Breast epithelium (tissue), 4 donors: Measurements from ENCODE around the gene ZHX3. TPM values are rescaled to one million over a fixed set of nuclear protein-coding genes. Genes with fewer than 3 reads are reported as not detected.
A peak's percentile ranks its signal among the peaks of the same experiment; 100 is the strongest.
"Not testable (repeated sequence)": the region's sequence is repeated elsewhere in the genome, so short reads cannot be mapped to it uniquely, and the experiment has no call there.

Source experiments
- DNase-seq, 2 donors: peaks; one replicate each; pipeline ENCODE4 v3.0.0-alpha.2; 2019; ENCODE audit warnings: low spot score in 2 of 2
- H3K27ac ChIP-seq, 2 donors: fragments of 200-600 bp; sonication (generic) in 1 of 2; one replicate each; pipeline ENCODE4 v1.5.1; 2016 to 2019; ENCODE audit warnings: mild to moderate bottlenecking in 1 of 2
- H3K27me3 ChIP-seq, 2 donors: fragments of 200-600 bp; sonication (generic) in 1 of 2; one replicate each; pipeline versions ENCODE4 v1.5.1 to v1.6.0; 2017 to 2019; ENCODE audit warnings: control low read depth in 1 of 2, mild to moderate bottlenecking in 1 of 2
- H3K36me3 ChIP-seq: fragments of 200-600 bp; one replicate; pipeline ENCODE4 v1.5.1; 2019
- H3K4me1 ChIP-seq, 2 donors: fragments of 200-600 bp; sonication (generic); one replicate each; pipeline ENCODE4 v1.5.1; 2016 to 2019; ENCODE audit warnings: control low read depth in 1 of 2
- H3K4me3 ChIP-seq, 3 donors: fragments of 200-600 bp; sonication (generic); 1 replicate in 2 of 3; 2 replicates in 1 of 3; pipeline ENCODE4 v1.5.1; 2016 to 2019; ENCODE audit warnings: mild to moderate bottlenecking in 3 of 3, moderate library complexity in 2 of 3
- H3K9me3 ChIP-seq, 2 donors: fragments of 200-600 bp; sonication (generic) in 1 of 2; one replicate each; pipeline ENCODE4 v1.5.1; 2016 to 2019; ENCODE audit warnings: control low read depth in 1 of 2
- CTCF ChIP-seq, 3 donors: fragments of 450-650 bp; IDR thresholded peaks; one replicate each; pipeline ENCODE4 v1.5.1; 2016 to 2017; ENCODE audit warnings: antibody characterized with exemption in 3 of 3, mild to moderate bottlenecking in 3 of 3, moderate library complexity in 3 of 3
- POLR2A ChIP-seq: fragments of 450-650 bp; IDR thresholded peaks from one replicate; pipeline ENCODE4 v1.6.1; 2016; ENCODE audit warnings: antibody characterized with exemption, mild to moderate bottlenecking, moderate library complexity
- POLR2AphosphoS5 ChIP-seq, 3 donors: sonication (generic); formaldehyde crosslinking; IDR thresholded peaks; one replicate each; pipeline ENCODE4 v1.6.1; 2017; ENCODE audit warnings: antibody characterized with exemption in 3 of 3
- intact Hi-C: fragments of 100-400 bp; cut with DNase I; formaldehyde crosslinking; loops from one replicate; pipeline ENCODE4 v1.15.1; 2023; ENCODE audit warnings: low total_unique reads
- total RNA-seq, 3 donors: library from RNA; depleted of rRNA; stranded (reverse); fragments of >200 nt; gene quantifications; one replicate each; pipeline ENCODE4 v1.1.0, GENCODE V29; 2016

The ZHX3 gene
- total RNA-seq, 3 donors from 2014 or later: 34.4 to 35.7 (median 34.6) TPM

GRCh38 chr20:41135888-41136679, 181.4 kb downstream of the ZHX3 start:
- no peaks in the 10 kb centered on the region for H3K36me3 ChIP-seq
- TF ChIP-seq POLR2A: no peak
- TF ChIP-seq CTCF (IDR thresholded peaks at IDR 0.05): no peak
- no peak for TF ChIP-seq POLR2AphosphoS5 (IDR thresholded peaks at IDR 0.05)
- no peak for DNase-seq
- peak overlapping the region; percentile 94 to 98 for H3K27ac ChIP-seq
- no peaks in the 10 kb centered on the region for H3K9me3 ChIP-seq
- H3K4me3 ChIP-seq: peak overlapping the region; percentile 80 to 91 (median 86)
- peaks cover 12 to 14% of the 10 kb centered on the region in 2 donors for H3K4me1 ChIP-seq
- H3K27me3 ChIP-seq: no peaks in the 10 kb centered on the region
- intact Hi-C loops: no loop called here

- no peak overlapping the region for H3K4me3 ChIP-seq
- H3K9me3 ChIP-seq: no peaks in the 10 kb centered on the region
- H3K27ac ChIP-seq: peak overlapping the region; percentile 1 to 54
- no peaks in the 10 kb centered on the region for H3K36me3 ChIP-seq
- DNase-seq: peak in 1 of 2 donors; percentile 41
- intact Hi-C loops: no loop called here
- peaks cover 6 to 10% of the 10 kb centered on the region in 2 donors for H3K4me1 ChIP-seq
- H3K27me3 ChIP-seq: no peaks in the 10 kb centered on the region
- no peak for TF ChIP-seq POLR2AphosphoS5 (IDR thresholded peaks at IDR 0.05)
- no peak for TF ChIP-seq POLR2A
- peak; percentile 37 to 70 (median 58) for TF ChIP-seq CTCF (IDR thresholded peaks at IDR 0.05)
Measured at GRCh38 chr20:41135187-41135887, 182.2 kb downstream of the ZHX3 start.

DNA sequence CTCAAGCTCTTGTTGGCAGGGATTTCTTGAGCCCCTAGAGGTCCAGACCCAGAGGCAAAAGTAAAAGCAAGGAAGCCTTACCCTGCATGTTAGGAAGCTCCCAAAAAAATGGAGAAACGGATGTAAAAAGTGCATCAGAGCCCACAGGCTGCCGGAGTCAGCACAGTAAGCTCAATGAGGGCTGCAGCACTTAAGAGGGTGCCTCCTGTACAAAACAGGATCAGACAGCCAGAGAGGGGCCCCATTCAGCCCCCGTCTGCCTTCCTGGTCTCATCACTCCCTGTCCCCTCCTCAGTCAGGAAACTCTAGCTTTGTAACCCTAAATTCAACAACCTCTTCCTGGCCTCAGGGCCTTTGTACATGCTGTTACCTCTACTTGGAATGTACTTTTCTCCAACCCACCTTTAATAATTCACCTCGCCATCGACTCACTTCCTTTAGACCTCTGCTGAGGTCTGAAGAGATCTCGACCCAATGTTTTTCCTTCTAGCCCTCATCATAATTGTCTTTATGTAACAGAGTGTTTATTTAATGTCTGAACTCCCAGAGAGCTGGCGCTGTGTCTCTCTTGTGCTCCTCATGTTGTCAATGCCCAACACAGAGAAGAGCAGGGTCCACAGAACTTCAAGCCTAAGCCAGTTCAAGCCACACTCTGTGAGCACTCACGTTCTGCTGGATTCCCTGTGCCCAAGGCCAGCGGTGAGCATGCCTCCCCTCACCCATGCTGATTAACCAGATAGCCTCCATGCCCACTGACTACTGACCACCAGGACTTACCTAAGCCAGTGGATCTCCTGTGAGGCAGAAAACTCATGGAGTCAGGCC, 183.0 kb downstream of the ZHX3 start:
- H3K9me3 ChIP-seq: no peaks in the 10 kb centered on the region
- no peaks in the 10 kb centered on the region for H3K36me3 ChIP-seq
- TF ChIP-seq POLR2A (no peak), CTCF (IDR thresholded peaks at IDR 0.05) (no peak), POLR2AphosphoS5 (IDR thresholded peaks at IDR 0.05) (no peak)
- peak overlapping the region; percentile 1 to 54 for H3K27ac ChIP-seq
- H3K4me3 ChIP-seq: no peak overlapping the region
- intact Hi-C loops: no loop called here
- peaks cover 2 to 3% of the 10 kb centered on the region in 2 donors for H3K4me1 ChIP-seq
- no peaks in the 10 kb centered on the region for H3K27me3 ChIP-seq
- no peak for DNase-seq

GRCh38 chr20:41133709-41134361, 183.7 kb downstream of the ZHX3 start:
- TF ChIP-seq CTCF (IDR thresholded peaks at IDR 0.05) (no peak), POLR2A (no peak), POLR2AphosphoS5 (IDR thresholded peaks at IDR 0.05) (no peak)
- Histone ChIP-seq H3K4me1 (peaks cover 0 to 3% of the 10 kb centered on the region in 2 donors), H3K27me3 (no peaks in the 10 kb centered on the region), H3K36me3 (no peaks in the 10 kb centered on the region), H3K4me3 (no peak overlapping the region), H3K27ac (peak overlapping the region; percentile 8 to 10), H3K9me3 (no peaks in the 10 kb centered on the region)
- DNase-seq: peak in 1 of 2 donors; percentile 54
- intact Hi-C loops: no loop called here

DNA sequence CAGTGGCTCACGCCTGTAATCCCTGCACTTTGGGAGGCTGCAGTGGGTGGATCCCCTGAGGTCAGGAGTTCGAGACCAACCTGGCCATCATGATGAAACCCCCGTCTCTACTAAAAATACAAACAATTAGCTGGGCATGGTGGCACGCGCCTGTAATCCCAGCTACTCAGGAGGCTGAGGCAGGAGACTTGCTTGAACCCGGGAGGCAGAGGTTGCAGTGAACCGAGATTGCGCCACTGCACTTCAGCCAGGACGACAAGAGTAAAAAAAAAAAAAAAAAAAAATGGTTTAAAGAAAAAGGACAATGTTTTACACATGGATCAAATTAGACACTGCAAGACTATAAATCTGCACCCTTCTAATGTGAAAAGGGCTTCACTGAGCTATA, 185.1 kb downstream of the ZHX3 start:
- intact Hi-C loops, H3K4me1 ChIP-seq, H3K36me3 ChIP-seq, H3K9me3 ChIP-seq, H3K27me3 ChIP-seq, DNase-seq, H3K4me3 ChIP-seq, H3K27ac ChIP-seq: not testable (repeated sequence)
